Smooth muscle cell (in vitro differentiated cells): ENCODE data around the gene BHLHE40. TPM values are rescaled to one million over a fixed set of nuclear protein-coding genes. Genes with fewer than 3 reads are reported as not detected.

Experiments
- DNase-seq: peaks from one replicate; lab custom pipeline; 2025; ENCODE audit not compliant: unreplicated experiment; lab: John Stamatoyannopoulos, UW
- H2AFZ ChIP-seq: fragments of 200-600 bp; sonication (generic); 2 replicates; pipeline ENCODE4 v1.6.0; 2016; ENCODE audit warnings: antibody characterized with exemption, low read depth, mild to moderate bottlenecking
- H3F3A ChIP-seq: fragments of 200-600 bp; sonication (generic); 2 replicates; pipeline ENCODE4 v1.6.0; 2017; ENCODE audit warnings: antibody characterized with exemption, low read depth
- H3K27ac ChIP-seq: fragments of 200-600 bp; sonication (generic); 2 replicates; pipeline ENCODE4 v1.5.1; 2016; ENCODE audit warnings: low read depth, mild to moderate bottlenecking
- H3K27me3 ChIP-seq: fragments of 200-600 bp; sonication (generic); 2 replicates; pipeline ENCODE4 v1.6.1; 2016; ENCODE audit warnings: low read depth, mild to moderate bottlenecking
- H3K36me3 ChIP-seq: fragments of 200-600 bp; sonication (generic); 2 replicates; pipeline ENCODE4 v1.5.1; 2016; ENCODE audit warnings: low read depth
- H3K4me1 ChIP-seq: fragments of 200-600 bp; sonication (generic); 2 replicates; pipeline ENCODE4 v1.5.1; 2016; ENCODE audit warnings: low read depth
- H3K4me2 ChIP-seq: fragments of 200-600 bp; sonication (generic); 2 replicates; pipeline ENCODE4 v1.6.0; 2016; ENCODE audit warnings: mild to moderate bottlenecking
- H3K4me3 ChIP-seq: fragments of 200-600 bp; sonication (generic); 2 replicates; pipeline ENCODE4 v1.5.1; 2016; ENCODE audit warnings: mild to moderate bottlenecking
- H3K79me2 ChIP-seq: fragments of 200-600 bp; sonication (generic); 2 replicates; pipeline ENCODE4 v1.6.0; 2016; ENCODE audit warnings: low read depth, mild to moderate bottlenecking
- H3K9ac ChIP-seq: fragments of 200-600 bp; sonication (generic); 2 replicates; pipeline ENCODE4 v1.6.0; 2016; ENCODE audit warnings: low read depth
- H3K9me3 ChIP-seq: fragments of 200-600 bp; sonication (generic); replicated peaks from 2 replicates; pipeline ENCODE4 v1.5.1; 2016; ENCODE audit warnings: low read depth
- H4K20me1 ChIP-seq: fragments of 200-600 bp; sonication (generic); 2 replicates; pipeline ENCODE4 v1.6.0; 2016; ENCODE audit warnings: low read depth
- CTCF ChIP-seq: fragments of 200-600 bp; sonication (generic); IDR thresholded peaks from 2 replicates; pipeline ENCODE4 v1.5.1; 2017; ENCODE audit warnings: borderline replicate concordance, mild to moderate bottlenecking, antibody characterized with exemption; ENCODE audit not compliant: insufficient read depth, poor library complexity, severe bottlenecking
- WGBS: methylation state at CpG from one replicate; pipeline ENCODE4 v1.1.7; 2016; ENCODE audit warnings: low lambda C conversion rate; 5-methylcytosine and 5-hydroxymethylcytosine counted together
- polyA plus RNA-seq: library from polyadenylated mRNA; unstranded; fragments of >200 nt; fragmentation: Nextera tagmentation; extraction: Ambion mirVana; gene quantifications from 2 replicates; pipeline ENCODE4 v1.2.1, GENCODE V29; 2016
- total RNA-seq: library from RNA; depleted of rRNA; stranded (reverse); fragments of >200 nt; gene quantifications from 2 replicates; pipeline ENCODE4 v1.2.3, GENCODE V29; 2014

The BHLHE40 gene
- total and polyA plus RNA-seq, 2 experiments from 2014 or later: 195 to 209 TPM

GRCh38 chr3:4940985-4941384, 38.3 kb upstream of the BHLHE40 start:
- Histone ChIP-seq H3K9ac (no peak overlapping the region), H3K4me2 (no peak overlapping the region), H3K36me3 (no peaks in the 10 kb centered on the region), H3K9me3 (no peaks in the 10 kb centered on the region), H3K4me1 (no peaks in the 10 kb centered on the region), H4K20me1 (no peaks in the 10 kb centered on the region), H3K4me3 (no peak overlapping the region), H2AFZ (no peak overlapping the region), H3K27me3 (no peaks in the 10 kb centered on the region), H3K79me2 (no peaks in the 10 kb centered on the region), H3K27ac (no peak overlapping the region), H3F3A (no peaks in the 10 kb centered on the region)
- 93% methylated on average over 4 of the region's 4 CpGs for WGBS
- DNase-seq: no peak
- no peak for TF ChIP-seq CTCF

GRCh38 chr3:4943549-4943948, 35.7 kb upstream of the BHLHE40 start:
- H3K4me3 ChIP-seq: no peak overlapping the region
- no peak for DNase-seq
- no peaks in the 10 kb centered on the region for H3K9me3 ChIP-seq
- H3K36me3 ChIP-seq: no peaks in the 10 kb centered on the region
- H3K27ac ChIP-seq: no peak overlapping the region
- H3K4me2 ChIP-seq: no peak overlapping the region
- WGBS: 73% methylated on average over 1 of the region's 1 CpG
- no peaks in the 10 kb centered on the region for H3K4me1 ChIP-seq
- H2AFZ ChIP-seq: no peak overlapping the region
- no peaks in the 10 kb centered on the region for H3K27me3 ChIP-seq
- no peak overlapping the region for H3K9ac ChIP-seq
- H3F3A ChIP-seq: no peaks in the 10 kb centered on the region
- peak; percentile 24 for TF ChIP-seq CTCF
- H4K20me1 ChIP-seq: no peaks in the 10 kb centered on the region
- H3K79me2 ChIP-seq: no peaks in the 10 kb centered on the region

GRCh38 chr3:4945324-4945723, 33.9 kb upstream of the BHLHE40 start:
- no peaks in the 10 kb centered on the region for H3K79me2 ChIP-seq
- no peak overlapping the region for H3K27ac ChIP-seq
- no peaks in the 10 kb centered on the region for H3K9me3 ChIP-seq
- H3K36me3 ChIP-seq: no peaks in the 10 kb centered on the region
- no peak for TF ChIP-seq CTCF
- no peak overlapping the region for H2AFZ ChIP-seq
- H3K27me3 ChIP-seq: no peaks in the 10 kb centered on the region
- H3K4me3 ChIP-seq: no peak overlapping the region
- H4K20me1 ChIP-seq: no peaks in the 10 kb centered on the region
- H3K4me1 ChIP-seq: no peaks in the 10 kb centered on the region
- H3K9ac ChIP-seq: no peak overlapping the region
- no peaks in the 10 kb centered on the region for H3F3A ChIP-seq
- WGBS: 94% methylated on average over 10 of the region's 10 CpGs
- no peak overlapping the region for H3K4me2 ChIP-seq
- no peak for DNase-seq

GRCh38 chr3:4947028-4947427, 32.2 kb upstream of the BHLHE40 start:
- Histone ChIP-seq H3K9ac (no peak overlapping the region), H3K27me3 (no peaks in the 10 kb centered on the region), H2AFZ (no peak overlapping the region), H3K4me3 (no peak overlapping the region), H3K4me2 (no peak overlapping the region), H4K20me1 (no peaks in the 10 kb centered on the region), H3K9me3 (no peaks in the 10 kb centered on the region), H3K36me3 (no peaks in the 10 kb centered on the region), H3F3A (no peaks in the 10 kb centered on the region), H3K79me2 (no peaks in the 10 kb centered on the region), H3K4me1 (no peaks in the 10 kb centered on the region), H3K27ac (no peak overlapping the region)
- no peak for DNase-seq
- TF ChIP-seq CTCF: no peak
- WGBS: 98% methylated on average over 5 of the region's 5 CpGs
